ENCODE measurements around the gene CDH10.

Gene CDH10

GRCh38 chr5:24595329-24595728 is 49.4 kb downstream of the CDH10 start:
- no peak for DNase-seq

- DNase-seq: no peak
These were observed 53.4 kb downstream of the CDH10 start for GRCh38 chr5:24591426-24591825.

GRCh38 chr5:24589566-24589965 is 55.2 kb downstream of the CDH10 start:
- DNase-seq: no peak

- DNase-seq: no peak
These were observed 59.0 kb downstream of the CDH10 start for GRCh38 chr5:24585751-24586150.

GRCh38 chr5:24571302-24571701 is 73.5 kb downstream of the CDH10 start:
- no peak for DNase-seq

- no peak for DNase-seq
These were observed 77.8 kb downstream of the CDH10 start for GRCh38 chr5:24566933-24567332.

GRCh38 chr5:24555229-24555628 is 89.5 kb downstream of the CDH10 start:
- DNase-seq: no peak

GRCh38 chr5:24547132-24547531 is 97.6 kb downstream of the CDH10 start:
- no peak for DNase-seq

- no peak for DNase-seq
These were observed 105.2 kb downstream of the CDH10 start for GRCh38 chr5:24539613-24540012.

GRCh38 chr5:24538346-24538745 is 106.4 kb downstream of the CDH10 start:
- no peak for DNase-seq

- no peak for DNase-seq
These were observed 109.1 kb downstream of the CDH10 start for GRCh38 chr5:24535646-24536045.

GRCh38 chr5:24530906-24531305 is 113.9 kb downstream of the CDH10 start:
- DNase-seq: no peak

- no peak for DNase-seq
These were observed 119.4 kb downstream of the CDH10 start for GRCh38 chr5:24525414-24525813.

GRCh38 chr5:24512423-24512822 is 132.4 kb downstream of the CDH10 start:
- no peak for DNase-seq

- no peak for DNase-seq
These were observed 134.2 kb downstream of the CDH10 start for GRCh38 chr5:24510523-24510988.

GRCh38 chr5:24509943-24510342 is 134.8 kb downstream of the CDH10 start:
- DNase-seq: no peak

- no peak for DNase-seq
These were observed 139.5 kb downstream of the CDH10 start for GRCh38 chr5:24505258-24505657.

- no peak for DNase-seq
These were observed 147.1 kb downstream of the CDH10 start for GRCh38 chr5:24497591-24498157.

- no peak for DNase-seq
These were observed 147.6 kb downstream of the CDH10 start for GRCh38 chr5:24497145-24497544.

- DNase-seq: no peak
These were observed 148.5 kb downstream of the CDH10 start for GRCh38 chr5:24496268-24496667.

- no peak for DNase-seq
These were observed 152.5 kb downstream of the CDH10 start for GRCh38 chr5:24492229-24492628.

GRCh38 chr5:24491490-24491889 is 153.3 kb downstream of the CDH10 start:
- no peak for DNase-seq

- DNase-seq: no peak
These were observed 157.2 kb downstream of the CDH10 start for GRCh38 chr5:24487368-24488229.

- DNase-seq: no peak
These were observed 163.8 kb downstream of the CDH10 start for GRCh38 chr5:24480952-24481351.

GRCh38 chr5:24477958-24478357 is 166.8 kb downstream of the CDH10 start:
- DNase-seq: no peak
